Hematopoietic multipotent progenitor cell treated with erythropoietin and hydrocortisone succinate and interleukin-3 and kit ligand, for 17 days (in vitro differentiated cells): Measurements from ENCODE around the gene LACTB.
"Not testable (repeated sequence)": the region's sequence is repeated elsewhere in the genome, so short reads cannot be mapped to it uniquely, and the experiment has no call there.

Source experiments
- DNase-seq: peaks from one replicate; pipeline ENCODE4 v3.0.0-alpha.2; 2015; ENCODE audit warnings: low spot score

The LACTB gene

GRCh38 chr15:63089260-63090043 lies 32.2 kb upstream of the LACTB start:
- DNase-seq = no peak

- DNase-seq = no peak
Observed at GRCh38 chr15:63090472-63090871, 31.2 kb upstream of the LACTB start.

- DNase-seq = no peak
Observed at GRCh38 chr15:63090887-63091286, 30.8 kb upstream of the LACTB start.

- no peak for DNase-seq
Observed at GRCh38 chr15:63091679-63092446, 29.8 kb upstream of the LACTB start.

GRCh38 chr15:63093486-63094205 lies 28.0 kb upstream of the LACTB start:
- peak; percentile 90 for DNase-seq

- no peak for DNase-seq
Observed at GRCh38 chr15:63094495-63094931, 27.1 kb upstream of the LACTB start.

- DNase-seq = no peak
Observed at GRCh38 chr15:63096178-63096577, 25.5 kb upstream of the LACTB start.

- not testable (repeated sequence) for DNase-seq
Observed at GRCh38 chr15:63098901-63099300, 22.8 kb upstream of the LACTB start.

GRCh38 chr15:63099581-63099980 lies 22.1 kb upstream of the LACTB start:
- not testable (repeated sequence) for DNase-seq

GRCh38 chr15:63103416-63103815 lies 18.2 kb upstream of the LACTB start:
- no peak for DNase-seq

- no peak for DNase-seq
Observed at GRCh38 chr15:63104727-63105126, 16.9 kb upstream of the LACTB start.

GRCh38 chr15:63105354-63105753 lies 16.3 kb upstream of the LACTB start:
- DNase-seq = not testable (repeated sequence)

GRCh38 chr15:63107895-63108546 lies 13.6 kb upstream of the LACTB start:
- DNase-seq = no peak

- DNase-seq = no peak
Observed at GRCh38 chr15:63109498-63109897, 12.2 kb upstream of the LACTB start.

GRCh38 chr15:63109920-63110319 lies 11.7 kb upstream of the LACTB start:
- no peak for DNase-seq

GRCh38 chr15:63110428-63111026 lies 11.1 kb upstream of the LACTB start:
- DNase-seq = no peak

- DNase-seq = no peak
Observed at GRCh38 chr15:63111481-63111880, 10.2 kb upstream of the LACTB start.

- DNase-seq = no peak
Observed at GRCh38 chr15:63112871-63113270, 8.8 kb upstream of the LACTB start.

GRCh38 chr15:63114465-63114864 lies 7.2 kb upstream of the LACTB start:
- no peak for DNase-seq

- no peak for DNase-seq
Observed at GRCh38 chr15:63118854-63119253, 2.8 kb upstream of the LACTB start.

GRCh38 chr15:63122002-63122875 lies 578 bp downstream of the LACTB start:
- DNase-seq = peak; percentile 87
